HepG2 (cell line): Measurements from ENCODE around the gene FN1.

Source experiments
- CHD2 ChIP-seq: IDR thresholded peaks from 2 replicates; pipeline ENCODE4 v1.6.1; 2011; ENCODE audit warnings: low read depth, low read length, improper control_type of control experiment
- HHEX ChIP-seq: IDR thresholded peaks from 2 replicates; pipeline ENCODE4 v1.6.1; 2016; ENCODE audit warnings: control low read depth
- JUNB ChIP-seq: sonication (generic); formaldehyde crosslinking; IDR thresholded peaks from 2 replicates; pipeline ENCODE4 v1.8.0; 2022; ENCODE audit warnings: missing genetic modification reagents, mild to moderate bottlenecking, borderline replicate concordance
- MTA1 ChIP-seq: sonication (generic); formaldehyde crosslinking; IDR thresholded peaks from 2 replicates; pipeline ENCODE4 v1.4.0; 2020; ENCODE audit warnings: missing genetic modification reagents, mild to moderate bottlenecking, borderline replicate concordance
- POLR2A ChIP-seq, 2 experiments: IDR thresholded peaks; 2 replicates each; pipeline ENCODE4 v1.6.1; 2011; ENCODE audit warnings: low read depth in 2 of 2, low read length in 2 of 2, mild to moderate bottlenecking in 1 of 2, moderate library complexity in 1 of 2; ENCODE audit not compliant: insufficient read depth in 1 of 2
- RXRA ChIP-seq: sonication (generic); formaldehyde crosslinking; IDR thresholded peaks from 2 replicates; pipeline ENCODE4 v1.5.1; 2020; ENCODE audit warnings: missing genetic modification reagents
- SMAD3 ChIP-seq: sonication (generic); formaldehyde crosslinking; IDR thresholded peaks from 2 replicates; pipeline ENCODE4 v1.4.0; 2020; ENCODE audit warnings: missing genetic modification reagents
- STAT5B ChIP-seq: sonication (generic); formaldehyde crosslinking; IDR thresholded peaks from 2 replicates; pipeline ENCODE4 v1.4.0; 2020; ENCODE audit warnings: missing genetic modification reagents
- ZNF256 ChIP-seq: sonication (generic); formaldehyde crosslinking; conservative IDR thresholded peaks from 2 replicates; pipeline ENCODE4 v1.4.0; 2020; ENCODE audit warnings: missing genetic modification reagents
- ZNF33B ChIP-seq: sonication (generic); formaldehyde crosslinking; IDR thresholded peaks from 2 replicates; pipeline ENCODE4 v1.5.1; 2020; ENCODE audit warnings: mild to moderate bottlenecking, missing genetic modification reagents
- ZNF629 ChIP-seq: sonication (generic); formaldehyde crosslinking; conservative IDR thresholded peaks from 2 replicates; pipeline ENCODE4 v1.5.0; 2020; ENCODE audit warnings: missing genetic modification reagents
- ZNF839 ChIP-seq: sonication (generic); formaldehyde crosslinking; IDR thresholded peaks from 2 replicates; pipeline ENCODE4 v1.4.0; 2020; ENCODE audit warnings: missing genetic modification reagents, mild to moderate bottlenecking, borderline replicate concordance
- TF ChIP-seq, protein P1 (sequence below): sonication (generic); formaldehyde crosslinking; IDR thresholded peaks from 2 replicates; pipeline ENCODE4 v1.5.0; 2020; ENCODE audit warnings: mild to moderate bottlenecking, missing genetic modification reagents, moderate library complexity
- TF ChIP-seq, protein P2 (sequence below): sonication (generic); formaldehyde crosslinking; conservative IDR thresholded peaks from 2 replicates; pipeline ENCODE4 v1.8.1; 2023; ENCODE audit warnings: missing genetic modification reagents

DNA sequence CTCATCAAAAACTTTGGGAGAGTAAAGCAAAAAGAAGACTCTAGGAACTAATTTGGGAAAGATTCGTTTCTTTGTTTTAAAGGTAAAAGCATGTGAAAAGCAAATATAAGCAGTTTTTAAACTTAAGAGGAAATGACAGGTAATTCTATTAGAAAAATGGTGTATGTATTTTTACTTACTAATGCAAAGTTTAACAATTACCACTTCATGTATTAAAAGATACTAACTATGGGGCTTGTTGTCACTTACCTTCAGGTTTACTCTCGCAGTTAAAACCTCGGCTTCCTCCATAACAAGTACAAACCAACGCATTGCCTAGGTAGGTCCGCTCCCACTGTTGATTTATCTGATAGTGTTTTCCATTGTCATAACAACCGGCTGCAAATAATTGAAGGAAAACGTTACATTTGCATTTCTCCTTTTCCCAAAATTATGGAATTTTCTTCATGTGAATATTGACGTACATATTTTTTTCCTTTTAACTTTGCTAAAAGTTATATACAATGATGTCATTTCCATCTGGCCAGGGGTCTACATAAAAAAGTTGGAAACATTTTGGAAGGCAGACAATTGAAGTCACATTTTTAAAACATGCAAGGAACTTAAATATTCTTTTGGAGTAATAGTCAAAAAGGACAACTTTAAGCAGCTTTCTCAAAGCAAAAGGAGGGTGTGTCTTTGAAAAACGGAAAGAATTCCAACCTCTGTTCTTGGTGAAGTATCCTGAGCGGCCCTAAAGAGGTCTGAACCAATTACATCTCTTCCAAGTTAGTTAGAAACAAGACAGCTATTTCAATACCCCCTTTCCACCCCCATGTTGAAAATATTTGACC is 1.2 kb downstream of the FN1 start:
- no peak; the same call in 1 of the 2 replicates for TF ChIP-seq STAT5B (CRISPR knock-in tag)
- TF ChIP-seq, protein P1, sequence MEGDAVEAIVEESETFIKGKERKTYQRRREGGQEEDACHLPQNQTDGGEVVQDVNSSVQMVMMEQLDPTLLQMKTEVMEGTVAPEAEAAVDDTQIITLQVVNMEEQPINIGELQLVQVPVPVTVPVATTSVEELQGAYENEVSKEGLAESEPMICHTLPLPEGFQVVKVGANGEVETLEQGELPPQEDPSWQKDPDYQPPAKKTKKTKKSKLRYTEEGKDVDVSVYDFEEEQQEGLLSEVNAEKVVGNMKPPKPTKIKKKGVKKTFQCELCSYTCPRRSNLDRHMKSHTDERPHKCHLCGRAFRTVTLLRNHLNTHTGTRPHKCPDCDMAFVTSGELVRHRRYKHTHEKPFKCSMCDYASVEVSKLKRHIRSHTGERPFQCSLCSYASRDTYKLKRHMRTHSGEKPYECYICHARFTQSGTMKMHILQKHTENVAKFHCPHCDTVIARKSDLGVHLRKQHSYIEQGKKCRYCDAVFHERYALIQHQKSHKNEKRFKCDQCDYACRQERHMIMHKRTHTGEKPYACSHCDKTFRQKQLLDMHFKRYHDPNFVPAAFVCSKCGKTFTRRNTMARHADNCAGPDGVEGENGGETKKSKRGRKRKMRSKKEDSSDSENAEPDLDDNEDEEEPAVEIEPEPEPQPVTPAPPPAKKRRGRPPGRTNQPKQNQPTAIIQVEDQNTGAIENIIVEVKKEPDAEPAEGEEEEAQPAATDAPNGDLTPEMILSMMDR (CRISPR knock-in tag), result no peak
- TF ChIP-seq MTA1 (CRISPR knock-in tag), result no peak
- no peak for TF ChIP-seq CHD2
- TF ChIP-seq HHEX (CRISPR knock-in tag), result no peak
- TF ChIP-seq ZNF256, result no peak
- no peak for TF ChIP-seq JUNB (CRISPR knock-in tag)
- TF ChIP-seq SMAD3 (CRISPR knock-in tag), result no peak
- TF ChIP-seq, protein P2, sequence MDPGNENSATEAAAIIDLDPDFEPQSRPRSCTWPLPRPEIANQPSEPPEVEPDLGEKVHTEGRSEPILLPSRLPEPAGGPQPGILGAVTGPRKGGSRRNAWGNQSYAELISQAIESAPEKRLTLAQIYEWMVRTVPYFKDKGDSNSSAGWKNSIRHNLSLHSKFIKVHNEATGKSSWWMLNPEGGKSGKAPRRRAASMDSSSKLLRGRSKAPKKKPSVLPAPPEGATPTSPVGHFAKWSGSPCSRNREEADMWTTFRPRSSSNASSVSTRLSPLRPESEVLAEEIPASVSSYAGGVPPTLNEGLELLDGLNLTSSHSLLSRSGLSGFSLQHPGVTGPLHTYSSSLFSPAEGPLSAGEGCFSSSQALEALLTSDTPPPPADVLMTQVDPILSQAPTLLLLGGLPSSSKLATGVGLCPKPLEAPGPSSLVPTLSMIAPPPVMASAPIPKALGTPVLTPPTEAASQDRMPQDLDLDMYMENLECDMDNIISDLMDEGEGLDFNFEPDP (CRISPR knock-in tag), result no peak
- no peak for TF ChIP-seq ZNF629 (CRISPR knock-in tag)
- no peak for TF ChIP-seq RXRA (CRISPR knock-in tag)
- TF ChIP-seq ZNF839 (CRISPR knock-in tag), result no peak
- peak in 1 of 2 experiments; percentile 26; a peak in 2 of 4 replicates for TF ChIP-seq POLR2A (IDR thresholded peaks at IDR 0.05; ENCODE audit: insufficient read depth in 1 of 2, low read depth in 2 of 2, low read length in 2 of 2)
- TF ChIP-seq ZNF33B, result no peak
